HPDE6-E6E7 (cell line): ENCODE data around the gene CCDC121.

Experiments
- DNase-seq: peaks from one replicate; pipeline ENCODE4 v3.0.0; 2011; ENCODE audit warnings: missing footprints; ENCODE audit errors: extremely low spot score

Gene CCDC121

GRCh38 chr2:27628767-27629709 is at the start of gene CCDC121, which contains the start of gene GPN1:
TSS of gene CCDC121 (minus strand) at chr2:27629012. CDS start at chr2:27627799, 1,213 bp downstream.
TSS of gene GPN1 (plus strand) at chr2:27629050. CDS start at chr2:27629059, 9 bp downstream.
- peak; percentile 80 for DNase-seq

GRCh38 chr2:27672723-27673486 is 44.1 kb upstream of the CCDC121 start:
- no peak for DNase-seq

- DNase-seq, result no peak
These were observed 42.4 kb upstream of the CCDC121 start for GRCh38 chr2:27671235-27671634.

GRCh38 chr2:27667446-27667845 is 38.6 kb upstream of the CCDC121 start:
- no peak for DNase-seq

DNA sequence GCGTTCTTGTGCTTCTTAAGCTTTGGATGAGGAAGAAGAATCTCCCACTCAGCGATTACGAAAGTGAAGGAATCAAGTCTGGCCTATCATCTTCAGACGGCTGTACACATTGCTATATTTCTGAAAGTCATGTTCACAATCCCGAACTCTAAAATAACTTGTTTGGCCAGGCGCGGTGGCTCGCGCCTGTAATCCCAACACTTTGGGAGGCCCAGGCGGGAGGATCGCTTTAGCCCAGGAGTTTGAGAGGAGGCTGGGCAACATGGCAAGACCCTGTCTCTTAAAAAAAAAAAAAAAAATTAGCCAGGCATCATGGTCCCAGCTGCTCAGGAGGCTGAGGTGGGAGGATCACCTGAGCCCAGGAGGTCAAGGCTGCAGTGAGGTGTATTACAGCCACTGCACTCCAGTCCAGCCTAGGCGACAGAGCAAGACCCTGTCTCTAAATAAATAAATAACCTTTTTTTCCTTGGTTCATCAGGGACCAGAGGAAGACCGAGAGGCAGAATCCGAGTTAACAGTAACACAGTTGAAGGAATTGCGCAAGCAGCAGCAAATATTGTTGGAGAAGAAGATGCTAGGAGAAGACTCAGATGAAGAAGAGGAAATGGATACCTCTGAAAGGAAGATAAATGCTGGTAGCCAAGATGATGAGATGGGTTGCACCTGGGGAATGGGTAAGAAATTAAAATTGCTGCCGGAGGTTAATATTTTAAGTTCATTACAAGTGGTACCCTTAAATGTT is 36.0 kb upstream of the CCDC121 start:
- DNase-seq, result no peak

GRCh38 chr2:27664154-27664574 is 35.4 kb upstream of the CCDC121 start:
- DNase-seq, result no peak

DNA sequence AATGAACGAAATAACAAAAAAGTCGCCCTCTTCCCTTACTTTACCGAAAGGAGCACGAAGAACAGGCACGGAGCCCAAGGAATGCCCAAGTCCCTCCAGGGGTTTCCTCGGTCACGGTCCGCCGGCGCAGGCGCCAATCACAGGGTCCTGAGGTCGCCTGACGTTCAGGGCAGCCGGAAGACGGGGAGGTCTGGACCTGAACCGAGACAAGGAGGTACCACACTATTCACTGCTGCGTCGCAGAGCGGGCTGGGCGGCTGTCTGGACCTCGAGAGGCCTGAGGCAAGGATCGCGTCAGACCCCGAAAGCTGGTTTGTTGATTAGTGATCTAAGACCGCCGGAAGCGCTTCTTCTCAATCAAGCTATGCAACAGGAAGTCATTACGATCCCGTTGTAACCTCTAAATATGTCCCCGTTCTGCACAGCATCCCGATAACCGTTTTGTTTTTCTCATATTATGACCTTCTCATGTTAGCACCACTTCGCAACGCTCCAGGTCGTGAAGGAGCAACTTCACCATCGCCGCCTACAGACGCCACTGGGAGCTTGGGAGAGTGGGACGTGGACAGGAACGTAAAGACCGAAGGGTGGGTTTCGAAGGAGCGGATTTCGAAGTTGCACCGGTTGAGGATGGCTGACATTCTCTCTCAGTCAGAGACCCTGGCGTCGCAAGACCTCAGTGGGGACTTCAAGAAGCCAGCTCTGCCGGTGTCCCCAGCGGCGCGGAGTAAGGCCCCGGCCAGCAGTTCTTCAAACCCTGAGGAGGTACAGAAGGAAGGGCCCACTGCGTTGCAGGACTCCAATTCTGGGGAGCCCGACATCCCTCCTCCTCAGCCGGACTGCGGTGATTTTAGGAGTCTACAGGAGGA is 34.7 kb upstream of the CCDC121 start, which contains the start of the genes SLC4A1AP and SUPT7L:
Gene SLC4A1AP (plus strand): TSS at position 605 of the 869 bp plus-strand sequence. CDS start 26 bp downstream, at position 631.
Gene SUPT7L (minus strand): TSS at position 330 of the 869 bp plus-strand sequence. CDS start 1,422 bp downstream, outside the sequence.
- DNase-seq, result peak; percentile 70

- no peak for DNase-seq
These were observed 32.6 kb upstream of the CCDC121 start for GRCh38 chr2:27661371-27661770.

- no peak for DNase-seq
These were observed 26.5 kb upstream of the CCDC121 start for GRCh38 chr2:27655155-27655951.

GRCh38 chr2:27653397-27653796 is 24.6 kb upstream of the CCDC121 start:
- DNase-seq, result no peak

- no peak for DNase-seq
These were observed 24.0 kb upstream of the CCDC121 start for GRCh38 chr2:27652790-27653189.

GRCh38 chr2:27652341-27652740 is 23.5 kb upstream of the CCDC121 start:
- DNase-seq, result no peak

DNA sequence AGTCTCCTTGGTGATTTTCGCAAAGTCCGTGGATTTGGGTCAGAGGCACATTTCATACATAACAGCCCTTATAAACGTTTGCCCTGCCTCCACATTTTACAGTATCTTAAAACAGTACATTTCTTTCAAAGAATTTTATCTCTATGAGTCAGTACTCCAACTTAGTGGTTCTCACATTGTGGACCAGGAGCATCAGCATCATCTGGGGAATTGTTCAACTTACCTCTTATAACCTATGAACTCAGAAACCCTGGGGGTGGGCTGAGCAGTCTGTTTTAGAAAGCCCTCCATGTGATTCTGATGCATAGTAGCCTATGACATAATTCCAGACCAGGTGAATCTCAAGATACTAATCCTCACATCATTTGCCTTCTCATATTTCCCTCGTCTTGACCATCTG is 22.2 kb upstream of the CCDC121 start:
- no peak for DNase-seq

DNA sequence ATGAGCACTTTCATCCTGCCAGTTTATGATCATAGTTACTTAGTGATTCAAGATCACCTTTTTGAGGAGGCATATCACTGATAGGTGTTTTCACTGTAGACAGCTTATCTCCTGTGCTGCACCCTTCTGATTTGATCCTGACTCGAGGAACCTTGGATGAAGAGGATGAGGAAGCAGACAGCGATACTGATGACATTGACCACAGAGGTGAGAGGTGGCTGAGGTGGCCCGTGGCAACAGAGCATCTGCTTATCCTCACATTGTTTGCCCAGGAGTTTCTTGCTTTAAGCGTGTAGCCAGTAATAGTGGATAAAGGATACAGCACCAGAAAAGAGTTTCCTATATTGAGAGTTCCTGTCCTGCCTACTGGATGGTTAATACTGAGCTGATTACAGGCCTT is 18.9 kb upstream of the CCDC121 start:
- DNase-seq, result no peak

GRCh38 chr2:27647289-27647688 is 18.5 kb upstream of the CCDC121 start:
- no peak for DNase-seq

DNA sequence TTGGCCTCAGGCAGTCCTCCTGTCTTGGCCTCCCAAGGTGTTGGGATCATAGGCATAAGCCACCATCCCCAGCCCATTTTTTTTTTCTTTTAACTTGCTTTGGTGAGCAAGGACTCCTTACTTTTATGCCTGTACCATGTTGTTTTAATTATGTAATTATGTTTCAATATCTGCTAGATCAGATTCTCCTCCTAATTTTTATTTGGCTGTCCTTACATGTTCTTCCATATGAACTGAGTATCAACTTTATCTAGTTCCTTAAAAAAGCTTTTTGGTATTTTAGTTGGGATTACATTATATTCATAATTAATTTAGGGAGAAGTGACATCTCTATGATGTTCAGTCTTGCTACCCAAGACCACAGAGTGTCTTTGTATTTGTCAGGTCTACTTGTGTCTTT is 16.4 kb upstream of the CCDC121 start:
- no peak for DNase-seq

DNA sequence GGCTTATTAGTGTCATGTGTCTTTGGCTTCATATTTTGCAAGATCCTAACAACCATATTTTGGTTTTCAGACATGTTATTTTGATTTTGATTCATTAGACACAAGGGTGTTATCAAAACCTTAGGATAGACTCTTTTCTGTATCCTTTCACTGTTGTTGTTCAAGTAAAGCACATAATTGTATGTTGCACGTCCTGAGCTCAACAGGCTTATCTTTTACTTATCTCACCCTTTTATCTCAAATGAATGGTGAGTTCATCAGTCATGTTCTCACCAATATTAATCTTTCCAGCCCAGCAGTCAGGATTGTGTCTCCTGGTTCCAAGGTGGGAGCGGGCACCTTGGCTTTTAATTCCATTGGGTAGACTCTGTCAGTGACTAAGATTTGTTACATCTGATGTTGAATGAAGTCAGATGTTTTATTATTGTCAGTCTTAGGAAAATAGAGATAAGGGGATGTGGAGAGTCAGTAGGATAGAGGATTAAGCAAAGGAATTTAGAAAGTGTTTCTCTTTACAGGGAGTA is 12.0 kb upstream of the CCDC121 start:
- DNase-seq, result no peak

- no peak for DNase-seq
These were observed 9.9 kb upstream of the CCDC121 start for GRCh38 chr2:27638709-27639108.

GRCh38 chr2:27638037-27638637 is 9.3 kb upstream of the CCDC121 start:
- peak; percentile 43 for DNase-seq
